ENCODE data around the gene INPP5K.

DNA sequence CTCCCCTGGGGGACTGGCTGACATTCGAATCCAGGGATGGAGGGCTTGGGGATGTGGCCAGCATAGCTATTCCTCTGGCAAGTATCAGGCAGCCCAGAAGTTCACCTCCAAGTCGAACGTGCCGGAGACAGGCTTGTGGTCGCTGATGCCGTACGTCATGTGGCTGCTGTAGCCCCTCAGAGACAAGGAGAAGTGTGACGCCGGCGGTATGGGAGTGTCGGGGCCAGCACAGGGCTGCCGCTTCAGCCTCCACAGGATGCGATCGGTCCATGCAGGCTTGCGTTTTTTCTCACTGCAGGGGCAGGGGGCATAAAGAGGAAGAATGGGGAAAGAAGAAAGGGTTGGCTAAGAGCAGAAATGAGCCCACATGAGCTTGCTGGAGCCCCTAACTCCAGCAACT lies 18.6 kb downstream of the INPP5K start:
- no peak for TF ChIP-seq EZH2 (optimal IDR thresholded peaks at IDR 0.05; ENCODE audit: low read depth, low read length)
- TF ChIP-seq, protein P1, sequence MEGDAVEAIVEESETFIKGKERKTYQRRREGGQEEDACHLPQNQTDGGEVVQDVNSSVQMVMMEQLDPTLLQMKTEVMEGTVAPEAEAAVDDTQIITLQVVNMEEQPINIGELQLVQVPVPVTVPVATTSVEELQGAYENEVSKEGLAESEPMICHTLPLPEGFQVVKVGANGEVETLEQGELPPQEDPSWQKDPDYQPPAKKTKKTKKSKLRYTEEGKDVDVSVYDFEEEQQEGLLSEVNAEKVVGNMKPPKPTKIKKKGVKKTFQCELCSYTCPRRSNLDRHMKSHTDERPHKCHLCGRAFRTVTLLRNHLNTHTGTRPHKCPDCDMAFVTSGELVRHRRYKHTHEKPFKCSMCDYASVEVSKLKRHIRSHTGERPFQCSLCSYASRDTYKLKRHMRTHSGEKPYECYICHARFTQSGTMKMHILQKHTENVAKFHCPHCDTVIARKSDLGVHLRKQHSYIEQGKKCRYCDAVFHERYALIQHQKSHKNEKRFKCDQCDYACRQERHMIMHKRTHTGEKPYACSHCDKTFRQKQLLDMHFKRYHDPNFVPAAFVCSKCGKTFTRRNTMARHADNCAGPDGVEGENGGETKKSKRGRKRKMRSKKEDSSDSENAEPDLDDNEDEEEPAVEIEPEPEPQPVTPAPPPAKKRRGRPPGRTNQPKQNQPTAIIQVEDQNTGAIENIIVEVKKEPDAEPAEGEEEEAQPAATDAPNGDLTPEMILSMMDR (IDR thresholded peaks at IDR 0.05; ENCODE audit: low read length) = no peak
- no peak for TF ChIP-seq EZH2phosphoT487 (IDR thresholded peaks at IDR 0.05; ENCODE audit: low read length)

All from MM.1S (cell line).